Panc1 (cell line): ENCODE measurements around the gene ASPHD1. TPM values are rescaled to one million over a fixed set of nuclear protein-coding genes. Genes with fewer than 3 reads are reported as not detected.
A peak's percentile ranks its signal among the peaks of the same experiment; 100 is the strongest.

Experiments
- ATAC-seq: fragments of 200-7000 bp; cut with Tn5 transposase; 2 replicates; pipeline ENCODE4 v1.9.1; 2020; ENCODE audit warnings: mild to moderate bottlenecking, moderate library complexity
- BruUV-seq: library from RNA; stranded (reverse); fragments of 400-500 nt; replicated peaks from 2 replicates; lab custom pipeline; 2021; lab: Mats Ljungman, UMichigan
- CTCF ChIA-PET: fragments of 300-600 bp; sonication (Branson Sonifier 250); formaldehyde crosslinking; loops from one replicate; lab custom pipeline; 2022; ENCODE audit warnings: antibody characterized with exemption; lab: Charles Lee
- POLR2A ChIA-PET: fragments of 300-600 bp; sonication (Branson Sonifier 250); formaldehyde crosslinking; loops from one replicate; lab custom pipeline; 2022; ENCODE audit warnings: antibody characterized with exemption; lab: Charles Lee
- DNase-seq: peaks from one replicate; pipeline ENCODE4 v3.0.0-alpha.2; 2010; ENCODE audit warnings: low read depth, low spot score
- H3K27ac ChIP-seq: 2 replicates; pipeline ENCODE4 v1.5.1; 2011; ENCODE audit warnings: mild to moderate bottlenecking, low read length, inconsistent platforms
- H3K27me3 ChIP-seq: fragments of 200-500 bp; sonication (Bioruptor generic); 2 replicates; pipeline ENCODE4 v1.6.0; 2014; ENCODE audit warnings: low read length, inconsistent platforms; ENCODE audit not compliant: control insufficient read depth, insufficient read depth
- H3K36me3 ChIP-seq: fragments of 200-500 bp; sonication (Bioruptor generic); 2 replicates; pipeline ENCODE4 v1.5.1; 2014; ENCODE audit warnings: inconsistent platforms, mild to moderate bottlenecking, low read length, moderate library complexity; ENCODE audit not compliant: control insufficient read depth, insufficient read depth
- H3K4me1 ChIP-seq: 2 replicates; pipeline ENCODE4 v1.5.1; 2011; ENCODE audit warnings: inconsistent platforms, mild to moderate bottlenecking, low read length, moderate library complexity; ENCODE audit not compliant: control insufficient read depth, insufficient read depth
- H3K4me3 ChIP-seq, 2 experiments: 2 replicates each; pipeline ENCODE4 v1.5.1; 2011 to 2012; ENCODE audit warnings: low read depth in 2 of 2, low read length in 2 of 2, mild to moderate bottlenecking in 2 of 2, inconsistent platforms in 1 of 2, moderate library complexity in 1 of 2
- H3K9me3 ChIP-seq: fragments of 200-500 bp; sonication (Bioruptor generic); 2 replicates; pipeline ENCODE4 v1.5.1; 2014; ENCODE audit warnings: low read depth, mild to moderate bottlenecking, inconsistent platforms, low read length, moderate library complexity; ENCODE audit not compliant: control insufficient read depth, insufficient read depth
- POLR2AphosphoS5 ChIP-seq: IDR thresholded peaks from 2 replicates; pipeline ENCODE4 v1.6.1; 2012; ENCODE audit warnings: mild to moderate bottlenecking, low read depth, low read length, moderate library complexity
- SIN3A ChIP-seq: IDR thresholded peaks from 2 replicates; pipeline ENCODE4 v1.6.1; 2012; ENCODE audit warnings: low read depth, mild to moderate bottlenecking, low read length, moderate library complexity, borderline replicate concordance; ENCODE audit not compliant: insufficient read depth
- TCF7L2 ChIP-seq: IDR thresholded peaks from 2 replicates; pipeline ENCODE4 v1.6.1; 2011; ENCODE audit warnings: mild to moderate bottlenecking, low read depth, low read length, inconsistent platforms
- in situ Hi-C: cut with HindIII; loops from 2 replicates; pipeline ENCODE4 v1.10.0; 2016; ENCODE audit warnings: low sequenced_read_pairs, low pct_unique_long_range_greater_than_20kb
- intact Hi-C: fragments of 100-400 bp; cut with micrococcal nuclease; formaldehyde crosslinking; loops from one replicate; pipeline ENCODE4 v1.10.0; 2022; ENCODE audit not compliant: unreplicated experiment
- total RNA-seq: library from RNA; stranded (reverse); gene quantifications from one replicate; pipeline ENCODE4 v1.2.1, GENCODE V29; 2021; ENCODE audit not compliant: unreplicated experiment
- TF ChIP-seq, protein P1 (sequence below), 2 experiments: IDR thresholded peaks; 2 replicates each; pipeline ENCODE4 v1.6.1; 2011 to 2012; ENCODE audit warnings: low read depth in 2 of 2, control low read depth in 1 of 2, low read length in 1 of 2, mild to moderate bottlenecking in 1 of 2, moderate library complexity in 1 of 2; ENCODE audit not compliant: insufficient read depth in 1 of 2
- TF ChIP-seq, protein P2 (sequence below): fragments of 450-650 bp; IDR thresholded peaks from 2 replicates; pipeline ENCODE4 v1.5.1; 2017; ENCODE audit warnings: mild to moderate bottlenecking

The ASPHD1 gene
- total RNA-seq, 1 experiment from 2014 or later = 87.0 TPM

DNA sequence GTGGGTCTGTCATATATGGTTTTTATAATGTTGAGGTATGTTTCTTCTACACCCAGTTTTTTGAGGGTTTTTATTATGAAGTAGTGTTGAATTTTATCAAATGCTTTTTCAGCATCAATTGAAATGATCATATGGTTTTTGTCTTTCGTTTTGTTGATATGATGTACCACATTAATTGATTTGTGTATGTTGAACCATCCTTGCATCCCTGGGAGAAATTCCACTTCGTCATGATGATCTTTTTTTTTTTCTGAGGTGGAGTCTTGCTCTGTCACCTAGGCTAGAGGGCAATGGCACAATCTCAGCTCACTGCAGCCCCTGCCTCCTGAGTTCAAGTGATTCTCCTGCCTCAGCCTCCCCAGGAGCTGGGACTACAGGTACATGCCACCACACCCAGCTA lies 47.6 kb downstream of the ASPHD1 start:
- Histone ChIP-seq H3K4me3 (no peak overlapping the region), H3K4me1 (peaks cover 13% of the 10 kb centered on the region), H3K36me3 (no peaks in the 10 kb centered on the region), H3K9me3 (peaks cover 4% of the 10 kb centered on the region; the same call in 1 of the 2 replicates), H3K27me3 (no peaks in the 10 kb centered on the region), H3K27ac (no peak overlapping the region)
- BruUV-seq = no TSS peak
- no peak for TF ChIP-seq TCF7L2
- no peak for TF ChIP-seq POLR2AphosphoS5
- TF ChIP-seq, protein P1, sequence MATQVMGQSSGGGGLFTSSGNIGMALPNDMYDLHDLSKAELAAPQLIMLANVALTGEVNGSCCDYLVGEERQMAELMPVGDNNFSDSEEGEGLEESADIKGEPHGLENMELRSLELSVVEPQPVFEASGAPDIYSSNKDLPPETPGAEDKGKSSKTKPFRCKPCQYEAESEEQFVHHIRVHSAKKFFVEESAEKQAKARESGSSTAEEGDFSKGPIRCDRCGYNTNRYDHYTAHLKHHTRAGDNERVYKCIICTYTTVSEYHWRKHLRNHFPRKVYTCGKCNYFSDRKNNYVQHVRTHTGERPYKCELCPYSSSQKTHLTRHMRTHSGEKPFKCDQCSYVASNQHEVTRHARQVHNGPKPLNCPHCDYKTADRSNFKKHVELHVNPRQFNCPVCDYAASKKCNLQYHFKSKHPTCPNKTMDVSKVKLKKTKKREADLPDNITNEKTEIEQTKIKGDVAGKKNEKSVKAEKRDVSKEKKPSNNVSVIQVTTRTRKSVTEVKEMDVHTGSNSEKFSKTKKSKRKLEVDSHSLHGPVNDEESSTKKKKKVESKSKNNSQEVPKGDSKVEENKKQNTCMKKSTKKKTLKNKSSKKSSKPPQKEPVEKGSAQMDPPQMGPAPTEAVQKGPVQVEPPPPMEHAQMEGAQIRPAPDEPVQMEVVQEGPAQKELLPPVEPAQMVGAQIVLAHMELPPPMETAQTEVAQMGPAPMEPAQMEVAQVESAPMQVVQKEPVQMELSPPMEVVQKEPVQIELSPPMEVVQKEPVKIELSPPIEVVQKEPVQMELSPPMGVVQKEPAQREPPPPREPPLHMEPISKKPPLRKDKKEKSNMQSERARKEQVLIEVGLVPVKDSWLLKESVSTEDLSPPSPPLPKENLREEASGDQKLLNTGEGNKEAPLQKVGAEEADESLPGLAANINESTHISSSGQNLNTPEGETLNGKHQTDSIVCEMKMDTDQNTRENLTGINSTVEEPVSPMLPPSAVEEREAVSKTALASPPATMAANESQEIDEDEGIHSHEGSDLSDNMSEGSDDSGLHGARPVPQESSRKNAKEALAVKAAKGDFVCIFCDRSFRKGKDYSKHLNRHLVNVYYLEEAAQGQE (IDR thresholded peaks at IDR 0.05; ENCODE audit: insufficient read depth in 1 of 2, low read depth in 2 of 2, low read length in 1 of 2) = no peak
- no peak for TF ChIP-seq SIN3A
- TF ChIP-seq, protein P2, sequence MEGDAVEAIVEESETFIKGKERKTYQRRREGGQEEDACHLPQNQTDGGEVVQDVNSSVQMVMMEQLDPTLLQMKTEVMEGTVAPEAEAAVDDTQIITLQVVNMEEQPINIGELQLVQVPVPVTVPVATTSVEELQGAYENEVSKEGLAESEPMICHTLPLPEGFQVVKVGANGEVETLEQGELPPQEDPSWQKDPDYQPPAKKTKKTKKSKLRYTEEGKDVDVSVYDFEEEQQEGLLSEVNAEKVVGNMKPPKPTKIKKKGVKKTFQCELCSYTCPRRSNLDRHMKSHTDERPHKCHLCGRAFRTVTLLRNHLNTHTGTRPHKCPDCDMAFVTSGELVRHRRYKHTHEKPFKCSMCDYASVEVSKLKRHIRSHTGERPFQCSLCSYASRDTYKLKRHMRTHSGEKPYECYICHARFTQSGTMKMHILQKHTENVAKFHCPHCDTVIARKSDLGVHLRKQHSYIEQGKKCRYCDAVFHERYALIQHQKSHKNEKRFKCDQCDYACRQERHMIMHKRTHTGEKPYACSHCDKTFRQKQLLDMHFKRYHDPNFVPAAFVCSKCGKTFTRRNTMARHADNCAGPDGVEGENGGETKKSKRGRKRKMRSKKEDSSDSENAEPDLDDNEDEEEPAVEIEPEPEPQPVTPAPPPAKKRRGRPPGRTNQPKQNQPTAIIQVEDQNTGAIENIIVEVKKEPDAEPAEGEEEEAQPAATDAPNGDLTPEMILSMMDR = no peak
- intact Hi-C loops (no loop called here), in situ Hi-C loops (no loop called here)
- DNase-seq (no peak), ATAC-seq (no peak)
- POLR2A ChIA-PET = no interaction called here
- CTCF ChIA-PET = no interaction called here

DNA sequence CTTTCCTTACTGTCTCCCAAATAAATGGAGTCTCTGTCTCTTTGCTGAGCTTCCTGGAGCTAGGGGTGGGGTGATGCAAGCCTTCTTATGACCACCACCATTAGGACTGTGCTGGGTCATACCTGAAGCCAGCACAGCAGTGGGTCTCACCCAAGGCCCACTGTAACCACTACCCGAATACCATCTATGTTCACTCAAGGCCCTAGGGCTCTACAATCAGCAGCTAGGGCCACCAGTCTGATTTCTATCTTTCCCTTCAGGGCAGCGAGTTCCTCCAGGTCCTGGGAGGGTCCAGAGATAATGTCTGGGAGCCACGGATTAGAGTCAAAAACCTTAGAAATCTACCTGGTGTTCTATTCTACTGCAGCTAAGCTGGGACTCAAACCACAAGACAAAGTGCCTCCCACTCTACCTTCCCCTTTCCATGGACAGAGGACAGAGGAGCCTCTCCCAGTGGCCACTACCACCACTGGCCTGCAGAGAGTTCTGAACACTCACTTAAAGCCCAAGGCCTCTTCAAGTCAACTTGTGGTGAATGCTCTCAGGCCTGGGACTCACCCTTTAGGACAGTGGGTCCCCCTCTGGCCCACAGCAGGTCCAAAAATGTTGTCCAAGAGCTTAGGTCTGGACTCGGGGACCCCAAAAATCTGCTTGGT lies 50.6 kb downstream of the ASPHD1 start:
- CTCF ChIA-PET = no interaction called here
- Histone ChIP-seq H3K27ac (0 out of 2 replicates have a peak overlapping the region, but pooled peaks have one; percentile 21), H3K27me3 (no peaks in the 10 kb centered on the region), H3K36me3 (no peaks in the 10 kb centered on the region), H3K9me3 (peaks cover 4% of the 10 kb centered on the region; the same call in 1 of the 2 replicates), H3K4me3 (no peak overlapping the region), H3K4me1 (no peaks in the 10 kb centered on the region)
- intact Hi-C loops (no loop called here), in situ Hi-C loops (no loop called here)
- no peak for TF ChIP-seq SIN3A
- no peak for TF ChIP-seq POLR2AphosphoS5
- TF ChIP-seq, protein P1 (IDR thresholded peaks at IDR 0.05; ENCODE audit: insufficient read depth in 1 of 2, low read depth in 2 of 2, low read length in 1 of 2) = no peak
- no peak for TF ChIP-seq TCF7L2
- TF ChIP-seq, protein P2 = no peak
- ATAC-seq (no peak), DNase-seq (no peak)
- BruUV-seq = no TSS peak
- POLR2A ChIA-PET = no interaction called here
